Kidney (tissue), 14 donors: ENCODE measurements around the gene KRTAP10-7. TPM values are rescaled to one million over a fixed set of nuclear protein-coding genes. Genes with fewer than 3 reads are reported as not detected.
"Not testable (repeated sequence)": the region's sequence is repeated elsewhere in the genome, so short reads cannot be mapped to it uniquely, and the experiment has no call there.

Experiments used
- DNase-seq, 5 donors: peaks; one replicate each; pipeline ENCODE4 v3.0.0-alpha.2; 2013 to 2020
- FAIRE-seq: peaks from 2 replicates; lab custom pipeline; 2012; peaks lifted over from hg19 to GRCh38; lab: Jason Lieb, UNC
- H3K27ac ChIP-seq, 2 donors: one replicate each; pipeline ENCODE4 v1.7.0; 2013; ENCODE audit warnings: low read depth in 2 of 2, low read length in 2 of 2, inconsistent platforms in 1 of 2
- H3K27me3 ChIP-seq: one replicate; pipeline ENCODE4 v1.7.1; 2013; ENCODE audit warnings: low read length, inconsistent platforms; ENCODE audit not compliant: control insufficient read depth, insufficient read depth
- H3K36me3 ChIP-seq, 3 donors: one replicate each; pipeline versions ENCODE4 v1.7.0 to v1.7.1; 2013; ENCODE audit warnings: low read length in 3 of 3, control low read depth in 1 of 3, inconsistent platforms in 1 of 3; ENCODE audit not compliant: insufficient read depth in 3 of 3, control insufficient read depth in 2 of 3
- H3K4me1 ChIP-seq, 3 donors: one replicate each; pipeline versions ENCODE4 v1.7.0 to v1.7.1; 2013; ENCODE audit warnings: low read length in 3 of 3, inconsistent platforms in 1 of 3, low read depth in 1 of 3; ENCODE audit not compliant: control insufficient read depth in 2 of 3, insufficient read depth in 2 of 3
- H3K4me3 ChIP-seq, 3 donors: one replicate each; pipeline versions ENCODE4 v1.7.0 to v1.8.1; 2013; ENCODE audit warnings: low read length in 3 of 3, control low read depth in 1 of 3, inconsistent platforms in 1 of 3
- H3K9ac ChIP-seq, 3 donors: one replicate each; pipeline versions ENCODE4 v1.7.0 to v1.7.1; 2013; ENCODE audit warnings: low read length in 3 of 3, control low read depth in 1 of 3, inconsistent platforms in 1 of 3
- H3K9me3 ChIP-seq, 3 donors: one replicate each; pipeline versions ENCODE4 v1.7.0 to v1.7.1; 2013; ENCODE audit warnings: low read length in 3 of 3, control low read depth in 1 of 3, inconsistent platforms in 1 of 3; ENCODE audit not compliant: control insufficient read depth in 2 of 3, insufficient read depth in 1 of 3
- intact Hi-C: fragments of 100-400 bp; cut with DNase I; formaldehyde crosslinking; loops from one replicate; pipeline ENCODE4 v1.11.1; 2022
- polyA plus RNA-seq: library from polyadenylated mRNA; stranded (reverse); fragments of 350-450 nt; fragmentation: Illumina TruSeq; extraction: RNeasy Lipid Tissue Mini Kit (QIAGEN cat#74804); gene quantifications from one replicate; pipeline ENCODE4 v1.2.3, GENCODE V29; 2014; ENCODE audit warnings: low read depth, low replicate concordance; ENCODE audit not compliant: insufficient read depth
- total RNA-seq: library from RNA; stranded (reverse); fragmentation: NEBNext Ultra II Directional; extraction: Animal tissue kit (Norgen Biotek cat#: 25700); gene quantifications from one replicate; pipeline ENCODE4 v1.2.1, GENCODE V29; 2021
- TF ChIP-seq, protein P1 (sequence below): IDR thresholded peaks from 3 replicates; pipeline ENCODE4 v1.5.1; 2012; ENCODE audit warnings: mild to moderate bottlenecking, moderate library complexity, borderline replicate concordance; ENCODE audit not compliant: insufficient read depth; ENCODE audit errors: extremely low read depth
- donor health status: control.
- donor health status: control.
- donor health status: control.
- donor health status: control.
- donor health status: control.
- donor health status: DM: yes; HTN: yes; CAD: no.
- donor health status: Normal renal cell carcinoma (clear cell type).

Gene KRTAP10-7
- total and polyA plus RNA-seq, 2 donors from 2014 or later: not detected

DNA sequence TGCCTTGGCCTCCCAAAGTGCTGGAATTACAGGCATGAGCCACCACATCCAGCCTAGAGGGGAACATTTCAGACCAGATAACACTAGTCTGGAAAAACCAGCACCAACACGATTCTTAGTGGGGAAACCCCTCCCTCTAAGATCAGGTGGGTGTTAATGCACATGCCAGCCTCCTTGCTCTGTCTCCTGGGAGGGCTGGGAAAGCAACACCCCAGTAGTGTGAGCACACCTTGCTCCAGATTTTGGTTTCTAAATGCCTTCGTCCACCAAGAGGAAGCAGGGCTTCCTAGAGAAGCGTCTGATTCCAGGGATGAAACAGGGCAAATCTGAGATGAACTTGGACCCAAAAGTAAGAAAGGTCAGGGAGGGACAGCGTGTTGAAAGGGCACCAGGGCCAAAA is 29.1 kb upstream of the KRTAP10-7 start:
- H3K9me3 ChIP-seq: no peaks in the 10 kb centered on the region
- TF ChIP-seq, protein P1, sequence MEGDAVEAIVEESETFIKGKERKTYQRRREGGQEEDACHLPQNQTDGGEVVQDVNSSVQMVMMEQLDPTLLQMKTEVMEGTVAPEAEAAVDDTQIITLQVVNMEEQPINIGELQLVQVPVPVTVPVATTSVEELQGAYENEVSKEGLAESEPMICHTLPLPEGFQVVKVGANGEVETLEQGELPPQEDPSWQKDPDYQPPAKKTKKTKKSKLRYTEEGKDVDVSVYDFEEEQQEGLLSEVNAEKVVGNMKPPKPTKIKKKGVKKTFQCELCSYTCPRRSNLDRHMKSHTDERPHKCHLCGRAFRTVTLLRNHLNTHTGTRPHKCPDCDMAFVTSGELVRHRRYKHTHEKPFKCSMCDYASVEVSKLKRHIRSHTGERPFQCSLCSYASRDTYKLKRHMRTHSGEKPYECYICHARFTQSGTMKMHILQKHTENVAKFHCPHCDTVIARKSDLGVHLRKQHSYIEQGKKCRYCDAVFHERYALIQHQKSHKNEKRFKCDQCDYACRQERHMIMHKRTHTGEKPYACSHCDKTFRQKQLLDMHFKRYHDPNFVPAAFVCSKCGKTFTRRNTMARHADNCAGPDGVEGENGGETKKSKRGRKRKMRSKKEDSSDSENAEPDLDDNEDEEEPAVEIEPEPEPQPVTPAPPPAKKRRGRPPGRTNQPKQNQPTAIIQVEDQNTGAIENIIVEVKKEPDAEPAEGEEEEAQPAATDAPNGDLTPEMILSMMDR: no peak
- H3K4me1 ChIP-seq: no peaks in the 10 kb centered on the region
- H3K36me3 ChIP-seq: no peaks in the 10 kb centered on the region
- no peak overlapping the region for H3K27ac ChIP-seq
- no peak overlapping the region for H3K9ac ChIP-seq
- FAIRE-seq: no peak
- H3K4me3 ChIP-seq: no peak overlapping the region
- DNase-seq: peak in 1 of 5 donors; percentile 12
- intact Hi-C loops: no loop called here
- no peaks in the 10 kb centered on the region for H3K27me3 ChIP-seq

DNA sequence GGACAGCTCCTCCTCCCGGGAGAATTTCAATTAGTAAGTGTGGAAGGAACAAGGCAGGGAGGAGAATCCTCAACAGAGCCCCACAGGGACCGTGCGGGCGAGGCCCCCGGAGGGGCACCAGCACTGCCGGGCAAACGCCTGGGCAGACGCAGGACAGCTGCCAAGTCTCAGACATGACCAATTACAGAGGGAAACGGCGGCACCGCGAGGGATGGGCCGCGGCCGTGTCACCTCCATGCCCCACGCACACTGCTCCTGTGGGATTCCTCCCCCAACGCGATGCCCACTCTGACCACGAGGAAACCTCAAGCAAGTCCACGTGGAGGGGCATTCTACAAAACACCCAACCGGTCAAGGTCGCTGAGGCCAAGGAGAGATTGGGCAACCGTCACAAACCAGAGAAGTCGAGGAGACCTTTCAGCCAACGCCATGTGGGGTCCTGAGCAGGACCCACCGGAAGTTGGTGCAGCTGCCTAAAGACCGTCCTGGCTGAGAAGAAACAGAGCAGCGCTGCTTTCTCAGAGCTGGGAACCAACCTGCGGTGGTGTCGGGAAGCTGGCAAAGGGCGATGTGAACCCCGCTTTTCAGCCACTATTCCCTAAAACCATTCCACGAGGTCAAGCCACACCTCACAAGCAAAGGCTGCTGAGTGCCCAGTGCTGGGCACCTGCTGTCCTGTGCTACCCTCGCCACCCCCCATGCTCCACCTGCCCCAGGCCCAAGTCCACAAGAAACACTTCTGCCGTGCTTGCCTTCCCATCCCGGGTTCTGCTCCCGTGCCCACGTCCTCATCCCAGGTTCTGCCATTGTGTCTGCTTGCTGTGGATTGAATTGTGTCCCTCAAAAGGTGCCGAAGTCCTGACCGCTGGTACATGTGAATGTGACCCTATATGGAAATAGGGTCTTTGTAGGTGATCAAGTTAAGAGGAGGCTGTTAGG is 28.3 kb upstream of the KRTAP10-7 start:
- TF ChIP-seq, protein P1: no peak
- no peak overlapping the region for H3K27ac ChIP-seq
- intact Hi-C loops: no loop called here
- DNase-seq (no peak), FAIRE-seq (no peak)
- no peaks in the 10 kb centered on the region for H3K4me1 ChIP-seq
- no peak overlapping the region for H3K9ac ChIP-seq
- H3K27me3 ChIP-seq: no peaks in the 10 kb centered on the region
- H3K4me3 ChIP-seq: no peak overlapping the region
- H3K36me3 ChIP-seq: no peaks in the 10 kb centered on the region
- peaks cover 0 to 5% (median under 1%) of the 10 kb centered on the region in 3 donors for H3K9me3 ChIP-seq

DNA sequence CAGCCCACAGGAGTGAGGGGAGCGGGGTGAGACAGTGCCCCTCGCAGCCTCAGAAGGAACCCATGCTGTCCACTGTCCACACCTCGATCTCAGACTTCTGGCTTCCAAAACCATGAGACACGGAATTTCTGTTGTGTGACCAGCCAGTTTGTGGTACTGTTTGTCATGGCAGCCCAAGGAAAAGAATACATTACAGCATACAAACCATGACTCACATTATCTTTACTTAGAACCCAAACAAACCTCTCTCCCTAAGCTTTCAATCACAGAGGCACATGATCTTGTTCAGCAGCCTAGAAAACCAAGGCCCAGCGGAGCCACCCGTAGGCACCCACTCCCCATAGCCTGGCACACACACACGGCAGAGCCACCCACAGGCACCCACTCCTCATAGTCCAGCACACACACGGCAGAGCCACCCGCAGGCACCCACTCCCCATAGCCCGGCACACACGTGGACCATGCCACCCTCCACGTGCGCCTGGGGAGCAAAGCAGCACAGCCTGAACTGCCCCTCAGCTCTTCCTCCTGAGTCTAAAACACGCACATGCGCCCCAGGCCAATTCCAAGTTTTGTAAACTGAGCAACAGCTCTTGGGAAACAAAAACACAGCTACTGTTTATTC is 27.3 kb upstream of the KRTAP10-7 start:
- Histone ChIP-seq H3K27ac (no peak overlapping the region), H3K9me3 (peaks cover 0 to 10% (median 2%) of the 10 kb centered on the region in 3 donors), H3K4me3 (no peak overlapping the region), H3K4me1 (no peaks in the 10 kb centered on the region), H3K9ac (no peak overlapping the region), H3K27me3 (no peaks in the 10 kb centered on the region), H3K36me3 (no peaks in the 10 kb centered on the region)
- FAIRE-seq (no peak), DNase-seq (peak in 1 of 5 donors; percentile 37)
- TF ChIP-seq, protein P1: no peak
- intact Hi-C loops: no loop called here

DNA sequence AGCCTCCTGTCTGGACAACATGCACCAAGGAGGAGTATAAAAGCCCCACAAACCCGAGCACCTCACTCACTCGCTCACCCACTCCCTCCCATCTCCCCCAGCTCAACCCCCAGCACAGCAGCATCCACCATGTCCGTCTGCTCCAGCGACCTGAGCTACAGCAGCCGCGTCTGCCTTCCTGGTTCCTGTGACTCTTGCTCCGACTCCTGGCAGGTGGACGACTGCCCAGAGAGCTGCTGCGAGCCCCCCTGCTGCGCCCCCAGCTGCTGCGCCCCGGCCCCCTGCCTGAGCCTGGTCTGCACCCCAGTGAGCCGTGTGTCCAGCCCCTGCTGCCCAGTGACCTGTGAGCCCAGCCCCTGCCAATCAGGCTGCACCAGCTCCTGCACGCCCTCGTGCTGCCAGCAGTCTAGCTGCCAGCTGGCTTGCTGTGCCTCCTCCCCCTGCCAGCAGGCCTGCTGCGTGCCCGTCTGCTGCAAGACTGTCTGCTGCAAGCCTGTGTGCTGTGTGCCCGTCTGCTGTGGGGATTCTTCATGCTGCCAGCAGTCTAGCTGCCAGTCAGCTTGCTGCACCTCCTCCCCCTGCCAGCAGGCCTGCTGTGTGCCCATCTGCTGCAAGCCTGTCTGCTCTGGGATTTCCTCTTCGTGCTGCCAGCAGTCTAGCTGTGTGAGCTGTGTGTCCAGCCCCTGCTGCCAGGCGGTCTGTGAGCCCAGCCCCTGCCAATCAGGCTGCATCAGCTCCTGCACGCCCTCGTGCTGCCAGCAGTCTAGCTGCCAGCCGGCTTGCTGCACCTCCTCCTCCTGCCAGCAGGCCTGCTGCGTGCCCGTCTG is 26.6 kb upstream of the KRTAP10-7 start, which contains the start of gene KRTAP10-4:
KRTAP10-4 (plus strand) TSS at position 100 of the 827 bp plus-strand sequence; CDS start at position 130, 30 bp downstream.
- H3K36me3 ChIP-seq, FAIRE-seq, H3K9me3 ChIP-seq, H3K9ac ChIP-seq, H3K4me1 ChIP-seq, H3K27me3 ChIP-seq, H3K27ac ChIP-seq, H3K4me3 ChIP-seq, intact Hi-C loops: not testable (repeated sequence)
- peak in 1 of 5 donors; percentile 68 for DNase-seq
